IMR-90 (cell line): Measurements from ENCODE around the gene EXOG. TPM values are rescaled to one million over a fixed set of nuclear protein-coding genes. Genes with fewer than 3 reads are reported as not detected.

Source experiments
- ATAC-seq: fragments of 200-7000 bp; cut with Tn5 transposase; 2 replicates; pipeline ENCODE4 v1.9.1; 2020; ENCODE audit warnings: low read depth, mild to moderate bottlenecking, moderate library complexity
- BruUV-seq: library from RNA; stranded (reverse); fragments of 400-500 nt; replicated peaks from 2 replicates; lab custom pipeline; 2021; lab: Mats Ljungman, UMichigan
- CTCF ChIA-PET: fragments of 300-600 bp; formaldehyde crosslinking; extraction: SDS; loops from one replicate; lab custom pipeline; 2021; ENCODE audit warnings: antibody characterized with exemption; lab: Yijun Ruan, JAX
- POLR2A ChIA-PET: fragments of 300-600 bp; sonication (Branson Sonifier 250); formaldehyde crosslinking; loops from one replicate; lab custom pipeline; 2022; ENCODE audit warnings: antibody characterized with exemption; ENCODE audit not compliant: unreplicated experiment; lab: Charles Lee
- DNase-seq: peaks from one replicate; pipeline ENCODE4 v3.0.0; 2013
- H2AFZ ChIP-seq: replicated peaks from 2 replicates; pipeline ENCODE3; 2013; ENCODE audit warnings: low read length, mild to moderate bottlenecking; ENCODE audit not compliant: poor library complexity
- H2AK5ac ChIP-seq: 2 replicates; pipeline ENCODE4 v1.6.1; 2013; ENCODE audit warnings: low read depth, low read length, inconsistent platforms
- H2AK9ac ChIP-seq: replicated peaks from 2 replicates; pipeline ENCODE3; 2013; ENCODE audit warnings: mild to moderate bottlenecking, low read depth, low read length, moderate library complexity; ENCODE audit not compliant: poor library complexity
- H2BK120ac ChIP-seq: 2 replicates; pipeline ENCODE4 v1.6.1; 2013; ENCODE audit warnings: low read depth, low read length, inconsistent platforms
- H2BK15ac ChIP-seq: 3 replicates; pipeline ENCODE4 v1.6.1; 2013; ENCODE audit warnings: low read depth, low read length, inconsistent platforms
- H2BK20ac ChIP-seq: 2 replicates; pipeline ENCODE4 v1.6.1; 2013; ENCODE audit warnings: low read depth, mild to moderate bottlenecking, inconsistent platforms, low read length, moderate library complexity
- H2BK5ac ChIP-seq: 2 replicates; pipeline ENCODE4 v1.6.1; 2013; ENCODE audit warnings: mild to moderate bottlenecking, low read depth, low read length, inconsistent platforms; ENCODE audit not compliant: poor library complexity, severe bottlenecking
- H3K14ac ChIP-seq: replicated peaks from 2 replicates; pipeline ENCODE4 v1.6.1; 2013; ENCODE audit warnings: low read depth, low read length, inconsistent platforms
- H3K18ac ChIP-seq: 2 replicates; pipeline ENCODE4 v1.6.1; 2013; ENCODE audit warnings: low read depth, low read length, control low read depth
- H3K23ac ChIP-seq: 2 replicates; pipeline ENCODE4 v1.6.1; 2013; ENCODE audit warnings: low read depth, low read length, inconsistent platforms
- H3K27ac ChIP-seq: 2 replicates; pipeline ENCODE4 v1.5.1; 2013; ENCODE audit warnings: mild to moderate bottlenecking, control low read depth, low read length; ENCODE audit not compliant: insufficient read depth
- H3K27me3 ChIP-seq: 2 replicates; pipeline ENCODE4 v1.6.1; 2013; ENCODE audit warnings: low read length; ENCODE audit not compliant: control insufficient read depth, insufficient read depth
- H3K36me3 ChIP-seq: 2 replicates; pipeline ENCODE4 v1.6.1; 2013; ENCODE audit warnings: low read length, mixed read lengths; ENCODE audit not compliant: control insufficient read depth, insufficient read depth
- H3K4ac ChIP-seq: 2 replicates; pipeline ENCODE4 v1.6.1; 2013; ENCODE audit warnings: low read depth, low read length, inconsistent platforms
- H3K4me1 ChIP-seq: 2 replicates; pipeline ENCODE4 v1.6.1; 2013; ENCODE audit warnings: low read length, mixed read lengths; ENCODE audit not compliant: control insufficient read depth, insufficient read depth
- H3K4me2 ChIP-seq: 2 replicates; pipeline ENCODE4 v1.6.1; 2013; ENCODE audit warnings: low read depth, mild to moderate bottlenecking, control low read depth, low read length, moderate library complexity
- H3K4me3 ChIP-seq: 2 replicates; pipeline ENCODE4 v1.5.1; 2013; ENCODE audit warnings: low read depth, mild to moderate bottlenecking, control low read depth, low read length, moderate library complexity; ENCODE audit not compliant: insufficient read depth
- H3K56ac ChIP-seq: 2 replicates; pipeline ENCODE4 v1.6.1; 2013; ENCODE audit warnings: low read length, inconsistent platforms; ENCODE audit not compliant: insufficient read depth; ENCODE audit errors: extremely low read depth
- H3K79me1 ChIP-seq, 2 experiments: 2 replicates each; pipeline ENCODE4 v1.6.1; 2013; ENCODE audit warnings: low read length in 2 of 2, inconsistent platforms in 1 of 2, low read depth in 1 of 2
- H3K9ac ChIP-seq: 2 replicates; pipeline ENCODE4 v1.6.1; 2013; ENCODE audit warnings: low read depth, low read length, control low read depth
- H3K9me1 ChIP-seq: 2 replicates; pipeline ENCODE4 v1.6.1; 2013; ENCODE audit warnings: low read length, inconsistent platforms; ENCODE audit not compliant: insufficient read depth
- H3K9me3 ChIP-seq: 2 replicates; pipeline ENCODE4 v1.6.1; 2013; ENCODE audit warnings: low read length; ENCODE audit not compliant: control insufficient read depth, insufficient read depth
- H4K20me1 ChIP-seq: 2 replicates; pipeline ENCODE4 v1.6.1; 2013; ENCODE audit warnings: low read length, inconsistent platforms; ENCODE audit not compliant: insufficient read depth
- H4K5ac ChIP-seq: 2 replicates; pipeline ENCODE4 v1.6.1; 2013; ENCODE audit warnings: mild to moderate bottlenecking, low read depth, low read length, control low read depth
- H4K8ac ChIP-seq, 2 experiments: 2 replicates each; pipeline ENCODE4 v1.6.1; 2013; ENCODE audit warnings: low read depth in 2 of 2, low read length in 2 of 2, control low read depth in 1 of 2, inconsistent platforms in 1 of 2
- H4K91ac ChIP-seq: 2 replicates; pipeline ENCODE4 v1.6.1; 2013; ENCODE audit warnings: low read depth, low read length, inconsistent platforms; ENCODE audit not compliant: insufficient read depth
- WGBS, 2 experiments: methylation state at CpG; one replicate each; pipeline versions ENCODE4 v1.1.5 to v1.1.7; 2013; ENCODE audit warnings: missing lambda C conversion rate in 2 of 2; ENCODE audit not compliant: insufficient read length in 1 of 2; ENCODE audit errors: extremely low coverage in 2 of 2; 5-methylcytosine and 5-hydroxymethylcytosine counted together
- dilution Hi-C: fragments of 300-500 bp; cut with HindIII; formaldehyde crosslinking; loops from one replicate; pipeline ENCODE4 v1.14.3; 2018; ENCODE audit warnings: low sequenced_read_pairs; ENCODE audit not compliant: unreplicated experiment
- in situ Hi-C: fragments of 300-500 bp; cut with MboI; formaldehyde crosslinking; loops from 3 replicates; pipeline ENCODE4 v1.14.3; 2019; ENCODE audit warnings: low sequenced_read_pairs, inconsistent platforms, mixed read lengths
- intact Hi-C: fragments of 100-400 bp; cut with micrococcal nuclease; formaldehyde crosslinking; loops from 2 replicates; pipeline ENCODE4 v1.10.0; 2022
- polyA plus RNA-seq, 3 experiments: library from polyadenylated mRNA; depleted of rRNA; stranded (reverse); fragments of >200 nt; gene quantifications; 2 replicates each; pipeline ENCODE4 v1.2.3, GENCODE V29; 2012; ENCODE audit warnings: low replicate concordance in 1 of 3
- total RNA-seq: library from RNA; depleted of rRNA; stranded (reverse); fragments of >200 nt; gene quantifications from 2 replicates; pipeline ENCODE4 v1.2.3, GENCODE V29; 2012
- TF ChIP-seq, protein P1 (sequence below): conservative IDR thresholded peaks from 2 replicates; pipeline ENCODE4 v1.5.1; 2012; ENCODE audit warnings: mild to moderate bottlenecking, low read depth, low read length, improper control_type of control experiment

EXOG gene
- total and polyA plus RNA-seq, 2 of the 4 experiments (the other 2 are of a cell fraction), result 10.2 to 15.0 TPM

DNA sequence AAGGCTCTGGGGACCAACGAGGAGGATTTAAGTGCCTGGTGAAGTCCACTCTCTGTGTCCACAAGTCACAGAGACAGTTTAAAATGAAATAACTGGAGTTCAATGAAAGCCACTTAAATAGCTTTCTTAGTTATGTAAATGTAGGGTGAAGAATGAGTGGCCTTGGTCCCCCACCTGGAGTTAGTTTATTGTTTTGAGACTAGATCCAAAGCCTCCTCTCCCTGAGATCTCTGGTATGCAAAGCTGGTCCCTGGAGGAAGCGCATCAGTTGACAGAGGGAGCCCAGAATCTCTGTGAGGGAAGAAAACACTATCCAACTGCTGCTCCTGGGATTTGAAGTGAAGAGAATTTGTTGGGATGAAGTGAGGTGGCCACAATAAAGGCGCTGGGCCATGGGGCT, 40.5 kb downstream of the EXOG start:
- ChIA-PET CTCF (interaction anchor here (1.5 kb wide), 1 partner anchor 15 kb away, joined by 7 read pairs; no protein-coding TSS in a partner anchor), POLR2A (no interaction called here)
- H2BK120ac ChIP-seq, result no peak overlapping the region
- H3K4ac ChIP-seq, result no peak overlapping the region
- H2BK5ac ChIP-seq, result no peak overlapping the region
- H3K9me3 ChIP-seq, result no peaks in the 10 kb centered on the region
- no peaks in the 10 kb centered on the region for H3K27me3 ChIP-seq
- H3K27ac ChIP-seq, result no peak overlapping the region
- H2AK9ac ChIP-seq, result no peak overlapping the region
- BruUV-seq, result no TSS peak
- WGBS, 2 experiments, result 20% methylated on average over 1 of the region's 3 CpGs; no CpG with 5 or more reads in 1 of the 2 experiments
- TF ChIP-seq, protein P1, sequence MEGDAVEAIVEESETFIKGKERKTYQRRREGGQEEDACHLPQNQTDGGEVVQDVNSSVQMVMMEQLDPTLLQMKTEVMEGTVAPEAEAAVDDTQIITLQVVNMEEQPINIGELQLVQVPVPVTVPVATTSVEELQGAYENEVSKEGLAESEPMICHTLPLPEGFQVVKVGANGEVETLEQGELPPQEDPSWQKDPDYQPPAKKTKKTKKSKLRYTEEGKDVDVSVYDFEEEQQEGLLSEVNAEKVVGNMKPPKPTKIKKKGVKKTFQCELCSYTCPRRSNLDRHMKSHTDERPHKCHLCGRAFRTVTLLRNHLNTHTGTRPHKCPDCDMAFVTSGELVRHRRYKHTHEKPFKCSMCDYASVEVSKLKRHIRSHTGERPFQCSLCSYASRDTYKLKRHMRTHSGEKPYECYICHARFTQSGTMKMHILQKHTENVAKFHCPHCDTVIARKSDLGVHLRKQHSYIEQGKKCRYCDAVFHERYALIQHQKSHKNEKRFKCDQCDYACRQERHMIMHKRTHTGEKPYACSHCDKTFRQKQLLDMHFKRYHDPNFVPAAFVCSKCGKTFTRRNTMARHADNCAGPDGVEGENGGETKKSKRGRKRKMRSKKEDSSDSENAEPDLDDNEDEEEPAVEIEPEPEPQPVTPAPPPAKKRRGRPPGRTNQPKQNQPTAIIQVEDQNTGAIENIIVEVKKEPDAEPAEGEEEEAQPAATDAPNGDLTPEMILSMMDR, result no peak
- no peak overlapping the region for H2AK5ac ChIP-seq
- intact Hi-C loops, result no loop called here
- no peak overlapping the region for H3K4me3 ChIP-seq
- no peak overlapping the region for H3K18ac ChIP-seq
- H4K5ac ChIP-seq, result no peak overlapping the region
- dilution Hi-C loops, result no loop called here
- no peaks in the 10 kb centered on the region for H4K20me1 ChIP-seq
- H2BK20ac ChIP-seq, result no peak overlapping the region
- no peak overlapping the region for H2AFZ ChIP-seq
- ATAC-seq, result no peak
- no peak overlapping the region for H3K4me2 ChIP-seq
- peaks cover 11% of the 10 kb centered on the region; the same call in 1 of the 2 replicates for H3K9me1 ChIP-seq
- DNase-seq, result no peak
- H3K14ac ChIP-seq, result no peak overlapping the region
- H3K9ac ChIP-seq, result no peak overlapping the region
- no peaks in the 10 kb centered on the region; the same call in 1 of the 2 replicates for H3K36me3 ChIP-seq
- no peak overlapping the region for H3K23ac ChIP-seq
- H4K91ac ChIP-seq, result no peak overlapping the region
- H2BK15ac ChIP-seq, result no peak overlapping the region
- H3K56ac ChIP-seq, result no peak overlapping the region
- in situ Hi-C loops, result loop anchor here (5.0 kb wide), 1 partner anchor 111 kb away; the partner anchor contains the start of gene SCN5A
- H3K4me1 ChIP-seq, result 0 out of 2 replicates have a peak, but pooled peaks cover 2% of the 10 kb centered on the region
- H3K79me1 ChIP-seq, result no peaks in the 10 kb centered on the region
- H4K8ac ChIP-seq, result no peak overlapping the region
